GM10847 (cell line): ENCODE measurements around the gene EEF1AKMT2.

Experiments
- POLR2A ChIP-seq: IDR thresholded peaks from 2 replicates; pipeline ENCODE4 v1.6.1; 2011; ENCODE audit not compliant: insufficient read length; ENCODE audit errors: extremely low read depth

EEF1AKMT2 gene

DNA sequence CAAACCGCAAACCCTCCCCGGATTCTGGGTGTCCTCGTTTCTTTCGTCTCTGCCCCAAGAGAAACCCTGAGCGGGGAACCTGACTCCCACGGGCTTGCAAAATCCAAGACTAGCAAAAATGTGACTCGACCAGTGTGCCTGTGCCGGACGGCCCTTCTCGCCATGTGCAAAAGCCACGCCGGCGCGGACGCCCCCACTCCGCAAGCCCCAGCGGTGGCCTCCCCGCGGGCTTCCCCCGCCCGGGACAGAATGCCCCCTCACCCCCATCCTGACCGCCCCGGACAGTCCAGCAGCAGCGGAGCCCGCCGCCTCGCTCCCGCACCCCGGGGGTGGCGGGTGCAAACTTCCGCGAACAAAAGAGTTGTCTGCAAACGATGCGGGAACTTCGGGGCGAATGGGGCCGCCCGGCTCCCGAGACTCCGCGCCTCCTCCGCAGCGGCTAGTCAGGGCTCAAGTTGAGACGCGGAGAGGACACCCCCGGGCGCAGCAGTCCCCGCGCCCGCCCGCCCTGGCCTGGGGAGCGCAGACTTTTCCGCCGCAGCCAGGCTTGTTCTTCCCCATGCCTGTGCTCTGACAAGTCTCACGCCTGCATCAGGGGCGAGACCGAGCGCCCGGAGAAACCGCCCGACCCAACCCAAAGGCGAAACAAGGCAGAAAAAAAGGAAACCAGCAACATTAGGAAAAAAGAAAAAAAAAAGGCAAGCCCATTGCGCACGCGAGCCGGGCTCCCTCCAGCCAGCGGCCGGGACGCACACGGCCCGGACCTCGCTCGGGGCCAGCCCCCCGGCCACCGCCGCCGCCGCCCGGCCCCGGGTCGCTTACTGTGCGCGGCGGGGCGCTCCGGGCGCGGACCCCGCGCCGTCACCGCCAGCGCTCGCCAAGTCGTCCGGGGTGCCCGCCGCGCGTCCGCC lies 48.2 kb downstream of the EEF1AKMT2 start:
- no peak for TF ChIP-seq POLR2A

DNA sequence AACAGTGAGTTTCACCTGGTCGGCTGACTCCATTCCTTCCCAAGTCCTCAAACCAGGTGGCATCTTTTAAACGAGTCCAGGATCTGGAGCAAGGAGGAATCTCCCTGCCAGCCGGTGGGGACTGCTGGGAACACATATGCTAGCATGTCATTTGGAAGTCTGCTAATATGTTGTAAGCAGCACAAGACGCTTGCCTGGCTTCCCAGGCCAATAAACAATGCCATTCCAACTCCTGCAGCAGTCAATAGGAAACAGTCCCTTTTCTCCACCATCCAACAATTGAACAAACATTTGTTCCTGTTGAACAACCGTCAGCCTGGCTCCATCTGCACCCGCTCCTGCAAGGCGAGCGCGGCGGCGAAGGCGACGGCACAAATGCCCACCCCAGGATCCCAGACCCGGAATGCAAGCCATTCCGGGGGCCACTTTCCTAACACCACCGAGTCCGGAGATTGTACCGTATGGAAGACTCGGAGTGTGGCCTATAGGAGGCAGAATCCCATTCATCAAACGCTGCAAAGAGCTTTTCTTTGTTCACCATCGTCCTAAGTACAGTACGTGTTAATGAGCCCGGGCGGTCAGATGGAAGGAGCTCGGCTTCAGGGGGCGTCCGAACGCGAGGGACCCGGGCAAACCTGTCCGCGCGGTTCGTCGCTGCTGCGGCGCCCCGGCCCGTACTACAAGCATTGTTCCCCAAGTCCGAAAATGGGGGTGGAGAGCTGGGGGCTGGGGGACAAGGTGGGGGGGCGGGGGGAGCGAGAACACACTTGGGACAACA lies 49.1 kb downstream of the EEF1AKMT2 start:
- no peak for TF ChIP-seq POLR2A

DNA sequence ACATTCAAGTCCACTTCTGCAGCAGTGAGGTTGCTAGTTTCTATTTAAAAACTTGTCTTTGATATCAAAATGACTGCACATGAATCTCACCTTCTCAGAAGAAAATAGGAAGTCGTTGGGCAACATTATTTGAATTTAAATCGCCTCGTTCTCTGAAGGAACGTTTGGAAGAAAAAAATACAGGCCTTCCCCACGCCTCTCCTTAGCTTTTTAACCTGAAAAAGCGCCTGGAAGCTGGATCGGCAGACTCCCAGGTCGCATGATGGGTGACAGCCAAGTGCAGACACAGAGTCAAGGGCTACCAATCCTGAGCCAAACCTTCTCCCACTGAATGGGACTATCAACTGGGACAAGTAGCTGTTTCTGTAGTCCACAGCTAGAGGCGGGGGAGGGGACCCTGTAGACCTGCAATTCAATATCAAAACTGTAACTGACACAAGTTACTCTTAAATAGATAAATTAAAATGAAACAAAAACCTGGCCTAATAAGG lies 49.7 kb downstream of the EEF1AKMT2 start:
- no peak for TF ChIP-seq POLR2A

DNA sequence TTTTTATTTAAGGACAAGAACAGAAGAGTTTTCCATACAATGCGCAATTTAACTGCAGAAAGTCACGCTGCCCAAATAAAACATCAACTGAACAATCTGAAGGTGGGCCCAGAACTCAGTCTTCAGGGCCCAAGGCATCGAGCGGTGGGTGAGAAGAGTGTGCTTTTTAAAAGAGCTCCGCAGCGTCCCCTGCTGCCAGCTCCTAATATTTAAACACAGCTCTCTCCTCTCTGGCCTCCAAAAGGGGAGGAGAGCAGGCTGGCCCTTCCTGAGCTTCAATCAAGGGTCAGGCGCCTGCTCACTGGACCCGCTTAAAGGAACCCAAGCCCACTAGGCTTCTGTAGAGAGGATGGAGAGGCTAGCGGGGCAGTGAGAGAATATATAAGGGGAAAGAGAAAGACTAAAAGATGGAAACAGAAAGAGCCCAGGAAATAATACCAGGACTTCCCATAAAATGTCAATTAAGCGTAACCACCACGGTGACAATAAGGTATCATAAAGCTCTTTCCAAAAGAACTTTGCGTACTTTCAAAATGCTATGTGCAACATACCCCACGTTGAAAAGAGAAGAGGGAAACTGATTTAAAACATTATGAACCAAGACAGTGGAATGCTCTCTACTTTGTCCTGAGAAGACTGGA lies 50.3 kb downstream of the EEF1AKMT2 start:
- no peak for TF ChIP-seq POLR2A

DNA sequence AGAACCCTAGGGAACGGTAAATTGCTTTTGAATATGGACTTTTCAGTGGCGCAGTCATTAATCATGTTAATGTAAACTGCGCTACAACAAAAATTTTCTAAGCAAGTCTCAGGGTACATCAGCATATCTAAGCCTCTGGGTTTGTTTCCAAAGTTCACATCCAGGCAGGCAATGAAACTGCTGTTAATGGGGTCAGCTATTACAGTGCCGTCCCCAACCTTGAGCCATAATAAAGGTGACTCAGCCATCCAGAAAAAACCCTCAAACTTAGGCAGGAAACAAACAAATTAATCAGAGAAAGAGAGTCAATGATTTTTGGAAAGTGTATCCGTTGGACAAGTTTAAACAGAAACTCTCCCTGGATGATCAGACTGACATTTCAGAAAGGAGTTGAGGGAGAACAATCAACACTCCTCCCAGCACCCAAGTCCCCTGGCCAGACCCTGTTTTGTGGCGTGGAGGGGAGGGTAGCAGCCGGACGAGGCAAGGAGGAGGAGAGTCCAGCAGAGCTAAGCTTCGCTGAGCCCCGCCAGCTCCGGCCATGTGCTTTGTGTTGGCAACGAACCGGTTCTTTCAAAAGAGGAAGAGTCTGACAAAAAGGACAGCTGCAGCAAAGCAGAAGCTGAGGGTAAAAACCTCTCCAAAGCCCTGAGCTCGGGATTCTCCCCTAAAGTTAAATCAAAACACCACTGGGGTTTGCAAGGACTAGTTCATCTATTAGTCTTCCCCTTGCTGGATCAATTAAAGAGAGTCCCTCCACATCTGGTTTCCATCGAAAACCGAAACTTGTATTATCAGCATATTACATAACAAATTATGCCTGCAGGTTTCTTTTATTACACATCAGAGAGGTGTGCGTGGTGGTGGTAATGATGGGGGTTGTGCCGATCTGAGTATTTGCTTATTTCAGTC lies 51.1 kb downstream of the EEF1AKMT2 start:
- TF ChIP-seq POLR2A: no peak

DNA sequence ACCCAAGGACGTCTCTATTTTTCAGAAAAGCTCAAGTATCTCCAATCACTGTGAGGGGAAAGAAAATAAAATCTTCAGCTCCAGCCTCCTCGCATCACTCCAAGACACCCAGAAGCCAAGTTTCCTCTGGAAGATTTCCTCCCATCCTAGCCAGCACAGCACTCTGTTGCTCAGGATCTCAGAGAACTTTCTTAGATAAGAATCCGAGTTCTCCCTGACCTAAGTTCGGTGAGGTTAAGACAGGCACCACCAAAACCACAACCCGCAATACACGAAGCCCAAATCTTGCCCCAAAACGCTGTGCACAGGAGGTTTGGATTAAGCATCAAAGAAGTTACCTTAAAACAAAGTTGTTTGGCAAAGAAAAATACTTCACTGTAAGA lies 51.7 kb downstream of the EEF1AKMT2 start:
- no peak for TF ChIP-seq POLR2A

DNA sequence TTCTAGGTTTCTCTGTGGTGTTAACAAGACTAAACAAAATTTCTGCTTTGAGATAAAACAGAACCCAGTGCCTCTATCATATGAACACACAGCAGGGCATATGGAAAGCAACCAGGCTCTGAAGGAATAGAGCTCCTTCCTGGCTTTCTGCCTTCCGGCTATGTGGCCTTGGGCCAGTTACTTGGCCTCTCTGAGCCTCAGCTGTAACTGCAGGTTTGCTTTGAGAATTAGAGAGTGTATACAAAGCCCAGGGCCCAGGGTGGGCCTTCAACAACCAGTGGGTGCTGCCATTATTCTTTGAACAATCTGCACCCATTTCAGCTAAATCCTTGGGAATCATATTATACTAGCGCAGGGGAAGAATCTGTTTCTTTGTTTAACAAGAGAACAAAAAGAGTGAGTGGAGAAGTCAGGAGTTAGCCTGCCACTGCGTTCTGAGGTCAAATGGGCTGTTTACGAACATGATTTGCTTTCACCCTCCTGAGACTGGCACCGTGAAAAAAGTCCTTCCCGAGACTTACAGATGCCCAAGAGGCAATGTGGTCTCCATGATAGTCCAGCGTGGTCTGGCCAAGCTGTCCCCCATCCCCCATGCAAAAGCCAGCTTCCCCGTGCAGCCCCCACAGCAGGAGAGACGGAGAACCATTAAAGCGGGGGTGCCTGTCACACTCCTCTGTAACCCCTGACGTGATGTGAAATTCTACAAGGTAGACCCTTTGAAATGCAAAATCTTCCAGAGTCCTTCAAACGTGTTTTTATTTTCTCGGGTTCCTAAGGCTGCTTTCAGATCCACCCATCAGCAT lies 52.4 kb downstream of the EEF1AKMT2 start:
- no peak for TF ChIP-seq POLR2A

DNA sequence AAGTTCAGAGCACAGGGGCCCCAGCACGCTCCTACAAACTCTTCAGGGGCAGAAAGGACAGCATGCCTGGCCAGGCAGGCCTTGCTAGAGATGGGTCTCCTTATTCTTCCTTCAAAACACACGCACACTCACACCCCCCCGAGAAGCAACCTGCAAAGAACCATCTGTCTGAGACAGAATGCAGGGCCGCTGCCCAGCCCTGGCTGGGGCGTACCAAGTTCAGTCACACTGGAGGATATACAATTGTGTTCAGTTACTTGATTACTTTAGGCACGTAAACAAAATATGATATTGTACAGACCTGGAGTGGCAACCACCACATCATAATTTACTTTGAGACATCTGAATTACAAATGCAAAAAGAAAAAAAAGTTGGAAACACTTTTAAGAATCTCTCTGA lies 53.2 kb downstream of the EEF1AKMT2 start:
- no peak for TF ChIP-seq POLR2A

DNA sequence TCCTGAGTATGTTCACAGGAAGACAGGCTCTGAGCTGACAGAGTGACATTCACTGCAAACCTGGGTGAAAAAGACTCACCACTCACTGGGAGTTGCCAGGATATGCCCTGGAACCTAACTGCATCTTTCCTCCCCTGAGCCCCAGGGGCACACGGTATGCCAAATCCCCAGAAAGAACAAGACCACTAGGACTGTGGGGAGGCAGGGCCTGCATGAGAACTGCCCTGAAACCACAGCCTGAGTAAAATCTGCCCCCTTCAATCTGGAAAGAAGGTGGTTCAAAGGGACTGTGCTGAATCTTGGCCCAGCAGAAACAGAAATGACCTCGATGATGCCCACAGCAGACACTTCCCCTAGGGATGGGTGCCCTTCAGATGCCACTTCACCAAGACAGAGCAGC lies 54.0 kb downstream of the EEF1AKMT2 start:
- TF ChIP-seq POLR2A: no peak

DNA sequence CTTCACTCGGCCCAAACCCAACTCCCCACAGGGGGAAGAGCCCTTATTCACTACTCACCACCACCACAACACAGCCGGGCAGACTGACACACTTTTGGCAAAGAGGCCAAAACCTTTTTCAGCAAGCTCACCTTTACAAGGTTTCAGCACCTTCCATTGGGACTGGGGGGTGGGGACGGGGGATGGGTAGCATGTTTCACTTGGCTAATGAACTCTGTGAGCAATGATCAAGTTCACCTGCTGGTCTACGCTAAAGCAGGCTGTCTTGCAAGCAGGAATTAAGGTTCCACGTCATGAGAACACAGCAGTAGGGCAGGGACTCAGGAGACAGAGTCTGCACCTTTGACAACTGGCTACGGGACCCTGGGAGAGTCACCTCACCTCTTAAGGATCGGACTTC lies 54.5 kb downstream of the EEF1AKMT2 start:
- TF ChIP-seq POLR2A: no peak

DNA sequence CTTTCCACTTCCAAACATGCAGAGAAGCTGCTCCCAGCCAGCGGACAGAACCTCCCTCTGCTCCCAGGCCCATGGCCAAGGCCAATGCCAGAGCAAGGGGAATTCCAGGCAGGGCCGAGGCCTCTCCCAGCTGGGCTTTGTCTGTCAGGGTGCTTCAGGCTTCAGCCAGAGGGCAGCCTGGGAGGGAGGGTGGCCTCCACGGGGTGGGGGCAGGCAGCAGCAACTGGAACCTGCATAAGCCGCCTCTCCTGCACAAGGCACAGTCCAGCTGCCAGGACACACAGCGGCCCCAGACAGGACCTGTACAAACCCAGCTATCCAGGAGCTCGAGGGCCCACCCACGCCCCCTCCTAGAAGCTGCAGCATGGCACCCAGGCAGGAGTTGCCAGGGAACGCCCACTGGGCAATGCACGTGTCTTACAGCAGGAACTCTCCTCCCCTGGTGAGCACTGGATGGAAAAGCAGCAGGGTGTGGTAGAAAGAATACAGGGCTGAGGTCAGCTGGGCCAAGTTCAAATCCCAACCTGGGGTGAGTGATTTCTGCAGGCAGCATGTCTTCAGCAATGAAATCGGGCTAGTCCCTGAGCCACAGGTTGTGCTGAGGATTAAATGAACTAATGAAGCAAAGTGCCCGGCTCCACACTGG lies 55.1 kb downstream of the EEF1AKMT2 start:
- TF ChIP-seq POLR2A: no peak

DNA sequence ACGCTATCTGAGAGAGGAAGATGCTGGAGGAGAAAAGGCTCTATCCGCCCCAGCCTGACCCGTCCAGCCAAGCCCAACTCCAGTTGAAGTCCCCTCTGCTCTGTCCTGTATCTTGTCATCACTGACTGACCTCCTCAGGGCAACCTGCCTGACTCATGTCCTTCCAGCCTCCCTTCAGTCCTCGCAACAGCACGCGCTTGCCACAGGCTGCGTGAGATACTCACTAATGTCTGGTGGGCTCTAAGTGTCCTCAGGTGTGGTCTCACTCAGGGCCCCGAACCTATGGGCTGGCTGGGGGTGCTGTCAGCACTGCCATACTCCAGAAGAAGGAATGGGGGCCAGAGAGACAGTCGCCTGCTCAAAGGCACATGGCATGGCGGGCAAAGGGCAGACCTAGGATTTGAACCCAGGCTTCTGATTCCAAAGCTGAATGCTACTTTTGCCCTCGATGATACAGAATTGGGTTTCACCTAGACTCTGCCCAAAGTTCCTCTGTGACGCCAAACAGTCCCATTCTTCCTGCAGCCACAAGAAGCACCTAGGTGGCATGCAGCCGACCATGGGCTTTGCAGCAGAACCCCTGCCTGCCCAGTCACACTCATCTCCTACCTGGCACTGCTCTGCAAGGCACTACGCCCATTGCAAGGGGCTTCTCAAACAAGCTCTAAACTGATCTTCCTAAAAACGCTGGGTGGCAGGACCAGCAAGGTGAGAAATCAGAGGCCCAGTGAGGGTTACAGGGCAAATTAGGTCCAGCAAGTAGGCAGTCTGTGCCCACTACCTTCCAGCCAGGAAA lies 56.0 kb downstream of the EEF1AKMT2 start:
- no peak for TF ChIP-seq POLR2A
